K562 (cell line): ENCODE measurements around the gene ANK3. TPM values are rescaled to one million over a fixed set of nuclear protein-coding genes. Genes with fewer than 3 reads are reported as not detected.

Source experiments
- ATAC-seq: fragments of 200-7000 bp; cut with Tn5 transposase; 3 replicates; pipeline ENCODE4 v1.9.1; 2020; ENCODE audit warnings: moderate library complexity
- BruUV-seq: library from RNA; stranded (reverse); fragments of 400-500 nt; replicated peaks from 2 replicates; lab custom pipeline; 2021; lab: Mats Ljungman, UMichigan
- CTCF ChIA-PET: fragments of 300-600 bp; formaldehyde crosslinking; extraction: SDS; loops from one replicate; lab custom pipeline; 2021; ENCODE audit warnings: low intra/inter-chr PET ratio; lab: Yijun Ruan, JAX
- POLR2A ChIA-PET: fragments of 300-600, 350-650 bp; sonication (Branson Sonifier 250); formaldehyde crosslinking; extraction: SDS; loops from one replicate; lab custom pipeline; 2021; ENCODE audit warnings: antibody characterized with exemption, inconsistent platforms; lab: Yijun Ruan, JAX
- DNase-seq, 4 experiments: peaks; one replicate each; pipeline versions ENCODE4 v3.0.0 to v3.0.0-alpha.2; 2011 to 2018; ENCODE audit warnings: low spot score in 3 of 4, mixed read lengths in 3 of 4; ENCODE audit errors: extremely low read depth in 1 of 4
- FAIRE-seq: peaks from 2 replicates; lab custom pipeline; 2011; peaks lifted over from hg19 to GRCh38; lab: Jason Lieb, UNC
- H2AFZ ChIP-seq: 2 replicates; pipeline ENCODE4 v1.6.0; 2011; ENCODE audit warnings: low read depth, low read length, control low read depth, inconsistent platforms
- H3K27ac ChIP-seq: fragments of 200-600 bp; 3 replicates; pipeline ENCODE4 v1.8.0; 2011; ENCODE audit warnings: low read depth, mild to moderate bottlenecking, control low read depth, inconsistent platforms, low read length, moderate library complexity, mixed read lengths; ENCODE audit errors: extremely low read depth
- H3K27me3 ChIP-seq, 2 experiments: fragments of 300-600 bp in 1 of 2; 2 replicates in 1 of 2; 3 replicates in 1 of 2; pipeline versions ENCODE4 v1.6.0 to v1.8.0; 2011; ENCODE audit warnings: inconsistent platforms in 2 of 2, low read length in 2 of 2, mild to moderate bottlenecking in 1 of 2, mixed read lengths in 1 of 2, moderate library complexity in 1 of 2; ENCODE audit not compliant: control insufficient read depth in 2 of 2, insufficient read depth in 2 of 2
- H3K36me3 ChIP-seq: fragments of 300-600 bp; 3 replicates; pipeline ENCODE4 v1.8.0; 2011; ENCODE audit warnings: mild to moderate bottlenecking, low read length, inconsistent platforms; ENCODE audit not compliant: control insufficient read depth, insufficient read depth
- H3K4me1 ChIP-seq, 2 experiments: fragments of 200-600 bp in 1 of 2; replicated peaks in 1 of 2; 2 replicates in 1 of 2; 3 replicates in 1 of 2; pipeline versions ENCODE4 v1.5.1 to v1.8.0; 2011; ENCODE audit warnings: inconsistent platforms in 2 of 2, low read length in 2 of 2, mild to moderate bottlenecking in 1 of 2, mixed read lengths in 1 of 2, moderate library complexity in 1 of 2; ENCODE audit not compliant: control insufficient read depth in 2 of 2, insufficient read depth in 2 of 2
- H3K4me2 ChIP-seq: 2 replicates; pipeline ENCODE4 v1.6.1; 2011; ENCODE audit warnings: low read length, control low read depth, inconsistent platforms, mixed read lengths; ENCODE audit not compliant: insufficient read depth
- H3K4me3 ChIP-seq: fragments of 200-600 bp; sonication (generic), shearing (Covaris generic); 2 replicates; pipeline ENCODE4 v1.5.1; 2016; ENCODE audit warnings: control low read depth, inconsistent platforms
- H3K79me2 ChIP-seq: fragments of 200-600 bp; 3 replicates; pipeline ENCODE4 v1.8.0; 2011; ENCODE audit warnings: low read length, inconsistent platforms; ENCODE audit not compliant: control insufficient read depth, insufficient read depth
- H3K9ac ChIP-seq, 2 experiments: 2 replicates each; pipeline versions ENCODE4 v1.6.0 to v1.6.1; 2011; ENCODE audit warnings: low read depth in 2 of 2, low read length in 2 of 2, control low read depth in 1 of 2, inconsistent platforms in 1 of 2, mild to moderate bottlenecking in 1 of 2, mixed read lengths in 1 of 2; ENCODE audit not compliant: insufficient read depth in 1 of 2
- H3K9me1 ChIP-seq: one replicate; pipeline ENCODE4 v1.6.0; 2011; ENCODE audit warnings: inconsistent platforms, mild to moderate bottlenecking, low read length, moderate library complexity; ENCODE audit not compliant: control insufficient read depth, insufficient read depth
- H3K9me3 ChIP-seq: replicated peaks from 2 replicates; pipeline ENCODE4 v1.5.1; 2011; ENCODE audit warnings: low read depth, low read length, inconsistent platforms; ENCODE audit not compliant: control insufficient read depth, insufficient read depth
- H4K20me1 ChIP-seq: replicated peaks from 2 replicates; pipeline ENCODE4 v1.6.1; 2011; ENCODE audit warnings: low read length, inconsistent platforms, mixed read lengths; ENCODE audit not compliant: control insufficient read depth, insufficient read depth
- ARHGAP35 ChIP-seq: fragments of 450-650 bp; IDR thresholded peaks from 2 replicates; pipeline ENCODE4 v1.6.1; 2018; ENCODE audit not compliant: partially characterized antibody
- CBFA2T3 ChIP-seq: fragments of 450-650 bp; IDR thresholded peaks from 2 replicates; pipeline ENCODE4 v1.6.1; 2017
- EZH2 ChIP-seq: IDR thresholded peaks from 2 replicates; pipeline ENCODE4 v1.6.1; 2012; ENCODE audit warnings: low read depth, mild to moderate bottlenecking, inconsistent platforms, low read length, borderline replicate concordance
- FUS ChIP-seq: fragments of 200-400 bp; formaldehyde crosslinking; optimal IDR thresholded peaks from 2 replicates; pipeline ENCODE3; 2017; ENCODE audit warnings: low read depth, low read length
- GATAD2B ChIP-seq: fragments of 450-650 bp; IDR thresholded peaks from 2 replicates; pipeline ENCODE4 v1.6.1; 2017; ENCODE audit warnings: mild to moderate bottlenecking, borderline replicate concordance
- HMG20A ChIP-seq: fragments of 450-650 bp; formaldehyde crosslinking; conservative IDR thresholded peaks from 2 replicates; pipeline ENCODE4 v1.4.0; 2020; ENCODE audit warnings: mild to moderate bottlenecking, mixed read lengths
- KAT7 ChIP-seq: sonication (generic); formaldehyde crosslinking; IDR thresholded peaks from 2 replicates; pipeline ENCODE4 v1.8.0; 2022; ENCODE audit warnings: missing genetic modification reagents, mild to moderate bottlenecking, borderline replicate concordance
- KDM1A ChIP-seq, 2 experiments: fragments of 450-650 bp; IDR thresholded peaks; 2 replicates each; pipeline ENCODE4 v1.6.1; 2016; ENCODE audit warnings: mild to moderate bottlenecking in 2 of 2
- MAZ ChIP-seq, 2 experiments: fragments of 450-650 bp in 1 of 2; sonication (generic) in 1 of 2; formaldehyde crosslinking; IDR thresholded peaks in 1 of 2; conservative IDR thresholded peaks in 1 of 2; 2 replicates each; pipeline versions ENCODE4 v1.4.0 to v1.5.0; 2020; ENCODE audit warnings: mild to moderate bottlenecking in 1 of 2, missing genetic modification reagents in 1 of 2
- MEIS2 ChIP-seq: fragments of 450-650 bp; IDR thresholded peaks from 2 replicates; pipeline ENCODE4 v1.6.1; 2014; ENCODE audit warnings: mild to moderate bottlenecking; ENCODE audit not compliant: partially characterized antibody
- MTA3 ChIP-seq: fragments of 450-650 bp; formaldehyde crosslinking; IDR thresholded peaks from 2 replicates; pipeline ENCODE4 v1.6.1; 2017; ENCODE audit warnings: mild to moderate bottlenecking, borderline replicate concordance
- NRF1 ChIP-seq, 2 experiments: fragments of 450-650 bp; IDR thresholded peaks in 1 of 2; conservative IDR thresholded peaks in 1 of 2; 2 replicates each; pipeline ENCODE4 v1.6.1; 2014; ENCODE audit warnings: mild to moderate bottlenecking in 2 of 2
- PHF8 ChIP-seq: fragments of 200-600 bp; sonication (generic); IDR thresholded peaks from 2 replicates; pipeline ENCODE4 v1.6.1; 2012; ENCODE audit warnings: mixed run types, mild to moderate bottlenecking, inconsistent platforms, low read length, moderate library complexity, borderline replicate concordance
- PML ChIP-seq: IDR thresholded peaks from 2 replicates; pipeline ENCODE4 v1.6.1; 2012; ENCODE audit warnings: low read length, inconsistent platforms
- POLR2H ChIP-seq: IDR thresholded peaks from 2 replicates; pipeline ENCODE4 v1.6.1; 2016; ENCODE audit warnings: missing genetic modification characterization, low read depth, mild to moderate bottlenecking, control low read depth, missing compliant biosample characterization, moderate library complexity
- RCOR1 ChIP-seq, 2 experiments: IDR thresholded peaks; 2 replicates each; pipeline ENCODE4 v1.6.1; 2012; ENCODE audit warnings: low read depth in 2 of 2, low read length in 2 of 2, borderline replicate concordance in 1 of 2, improper control_type of control experiment in 1 of 2
- SMAD3 ChIP-seq: fragments of 450-650 bp; formaldehyde crosslinking; conservative IDR thresholded peaks from 2 replicates; pipeline ENCODE4 v1.4.0; 2020; ENCODE audit warnings: mild to moderate bottlenecking
- ZNF253 ChIP-seq: fragments of 250-450 bp; sonication (Bioruptor Pico); conservative IDR thresholded peaks from 2 replicates; pipeline ENCODE4 v1.6.1; 2021; ENCODE audit warnings: mild to moderate bottlenecking
- ZNF695 ChIP-seq: fragments of 450-650 bp; formaldehyde crosslinking; IDR thresholded peaks from 2 replicates; pipeline ENCODE4 v1.4.0; 2020; ENCODE audit warnings: mild to moderate bottlenecking, moderate library complexity
- WGBS: fragments of 100-300 bp; shearing (Covaris generic); methylation state at CpG from one replicate; pipeline ENCODE4 v1.1.6; 2016; ENCODE audit warnings: low coverage, mixed read lengths; ENCODE audit not compliant: insufficient coverage; ENCODE audit errors: missing lambda C conversion rate; 5-methylcytosine and 5-hydroxymethylcytosine counted together
- in situ Hi-C: fragments of 300-500 bp; cut with MboI; formaldehyde crosslinking; loops from 4 replicates; pipeline ENCODE4 v1.15.0; 2018; ENCODE audit warnings: inconsistent platforms, mixed read lengths
- intact Hi-C: fragments of 100-400 bp; cut with micrococcal nuclease; formaldehyde crosslinking; loops from 2 replicates; pipeline ENCODE4 v1.14.2; 2022
- polyA plus RNA-seq, 8 experiments: library from polyadenylated mRNA; depleted of rRNA in 4 of 8; stranded (reverse) in 5 of 8; unstranded in 3 of 8; fragments of >200 nt; fragmentation: Nextera tagmentation in 2 of 8; fragmentation: Illumina TruSeq in 1 of 8; extraction: Ambion mirVana in 2 of 8; extraction: Trizol in 1 of 8; gene quantifications; 2 replicates each; pipeline versions ENCODE4 v1.2.1 to v1.2.3, GENCODE V29; 2011 to 2014; ENCODE audit warnings: inconsistent platforms in 1 of 8, missing spikeins in 1 of 8
- total RNA-seq, 7 experiments: library from RNA; depleted of rRNA in 6 of 7; stranded (reverse); fragments of >200 nt in 6 of 7; fragmentation: Illumina TruSeq in 2 of 7; extraction: Trizol in 2 of 7; gene quantifications; 2 replicates each; pipeline versions ENCODE4 v1.2.1 to v1.2.3, GENCODE V29; 2011 to 2021; ENCODE audit warnings: low replicate concordance in 1 of 7
- TF ChIP-seq, protein P1 (sequence below): fragments of 450-650 bp; IDR thresholded peaks from 2 replicates; pipeline ENCODE4 v1.6.1; 2016
- TF ChIP-seq, protein P2 (sequence below): fragments of 450-650 bp; formaldehyde crosslinking; IDR thresholded peaks from 2 replicates; pipeline ENCODE4 v1.4.0; 2020; ENCODE audit warnings: mild to moderate bottlenecking, moderate library complexity

The ANK3 gene
- total and polyA plus RNA-seq, 9 of the 15 experiments (the other 6 are each of a cell fraction or from before 2014, with no cell fraction given) = 10.0 to 32.3 (median 17.9) TPM

DNA sequence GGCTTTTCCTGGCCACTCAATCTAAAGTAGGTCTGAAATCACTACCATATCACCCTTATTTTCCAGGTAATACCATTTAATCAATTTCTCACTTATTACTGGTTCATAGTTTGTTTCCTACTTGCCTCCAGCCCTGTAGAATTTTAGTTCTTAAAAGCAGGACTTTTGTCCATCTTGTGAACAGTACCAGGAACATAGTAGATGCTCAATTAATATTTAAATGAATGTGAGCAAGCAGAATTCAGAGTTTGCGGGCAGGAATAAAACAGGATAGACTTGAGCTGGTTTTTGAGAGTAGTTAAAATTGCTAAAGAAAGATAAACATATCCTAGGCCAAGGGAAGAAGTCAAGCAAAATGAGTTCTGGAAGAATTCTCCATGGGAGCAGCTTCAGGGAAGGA is 77.9 kb downstream of the ANK3 start (continued):
- TF ChIP-seq PHF8 (no peak), FUS (no peak), SMAD3 (no peak), EZH2 (no peak), KAT7 (CRISPR knock-in tag) (no peak), ARHGAP35 (no peak), ZNF253 (CRISPR knock-in tag) (no peak), ZNF695 (CRISPR knock-in tag) (no peak), MAZ (CRISPR knock-in tag; conservative IDR thresholded peaks at IDR 0.05 in 1 of 2, IDR thresholded peaks at IDR 0.05 in 1 of 2) (no peak)
- TF ChIP-seq, all 486 proteins: peak for 6

DNA sequence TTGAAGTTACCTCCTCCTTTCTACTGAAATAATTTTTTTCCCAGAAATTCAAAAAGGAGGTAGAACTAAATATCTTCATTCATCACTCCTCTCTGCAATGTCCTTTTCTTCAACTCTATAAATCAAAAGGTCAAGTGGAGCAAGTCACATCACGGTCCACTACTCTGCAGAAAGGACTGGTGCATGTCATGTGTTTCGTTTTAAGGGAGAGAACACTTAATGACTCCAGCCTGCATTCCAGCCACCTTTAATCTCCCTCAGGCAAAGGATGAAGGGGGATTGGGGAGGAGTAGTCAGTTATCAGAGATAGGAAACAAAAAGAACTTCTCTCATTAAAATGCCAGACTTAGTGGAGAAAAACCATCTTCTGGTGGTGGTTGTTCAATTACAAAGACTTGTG is 78.9 kb downstream of the ANK3 start:
- Histone ChIP-seq H3K27me3 (no peaks in the 10 kb centered on the region), H2AFZ (peak overlapping the region; percentile 69), H3K4me2 (no peak overlapping the region), H3K9me3 (no peaks in the 10 kb centered on the region), H3K27ac (0 out of 3 replicates have a peak overlapping the region, but pooled peaks have one; percentile 6), H3K9ac (peak overlapping the region in 1 of 2 experiments; percentile 17; a peak in 2 of 4 replicates), H3K9me1 (no peaks in the 10 kb centered on the region), H4K20me1 (no peaks in the 10 kb centered on the region), H3K4me1 (peaks cover 11 to 57% of the 10 kb centered on the region in 2 experiments), H3K4me3 (no peak overlapping the region), H3K79me2 (no peaks in the 10 kb centered on the region), H3K36me3 (no peaks in the 10 kb centered on the region)
- CTCF ChIA-PET = no interaction called here
- 0% methylated on average over 2 of the region's 2 CpGs for WGBS
- POLR2A ChIA-PET = no interaction called here
- in situ Hi-C loops = no loop called here
- FAIRE-seq (no peak), DNase-seq (peak in 1 of 4 experiments; percentile 50), ATAC-seq (no peak)
- BruUV-seq = no TSS peak
- intact Hi-C loops = no loop called here
- TF ChIP-seq RCOR1 (IDR thresholded peaks at IDR 0.05; ENCODE audit: borderline replicate concordance in 1 of 2, low read depth in 2 of 2, low read length in 2 of 2) (peak in 1 of 2 experiments; percentile 20; a peak in 1 of 4 replicates), POLR2H (tag) (no peak), MEIS2 (peak; percentile 82), NRF1 (conservative IDR thresholded peaks at IDR 0.05 in 1 of 2, IDR thresholded peaks at IDR 0.05 in 1 of 2) (no peak), HMG20A (CRISPR knock-in tag) (no peak), CBFA2T3 (peak; percentile 11; the same call in 1 of the 2 replicates), MTA3 (no peak), GATAD2B (no peak), KDM1A (IDR thresholded peaks at IDR 0.05) (0 out of 4 replicates have a peak, but pooled peaks of 1 of the 2 experiments have one; percentile 15), PML (no peak)
- TF ChIP-seq, protein P1, sequence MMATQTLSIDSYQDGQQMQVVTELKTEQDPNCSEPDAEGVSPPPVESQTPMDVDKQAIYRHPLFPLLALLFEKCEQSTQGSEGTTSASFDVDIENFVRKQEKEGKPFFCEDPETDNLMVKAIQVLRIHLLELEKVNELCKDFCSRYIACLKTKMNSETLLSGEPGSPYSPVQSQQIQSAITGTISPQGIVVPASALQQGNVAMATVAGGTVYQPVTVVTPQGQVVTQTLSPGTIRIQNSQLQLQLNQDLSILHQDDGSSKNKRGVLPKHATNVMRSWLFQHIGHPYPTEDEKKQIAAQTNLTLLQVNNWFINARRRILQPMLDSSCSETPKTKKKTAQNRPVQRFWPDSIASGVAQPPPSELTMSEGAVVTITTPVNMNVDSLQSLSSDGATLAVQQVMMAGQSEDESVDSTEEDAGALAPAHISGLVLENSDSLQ = peak; percentile 62
- TF ChIP-seq, protein P2, sequence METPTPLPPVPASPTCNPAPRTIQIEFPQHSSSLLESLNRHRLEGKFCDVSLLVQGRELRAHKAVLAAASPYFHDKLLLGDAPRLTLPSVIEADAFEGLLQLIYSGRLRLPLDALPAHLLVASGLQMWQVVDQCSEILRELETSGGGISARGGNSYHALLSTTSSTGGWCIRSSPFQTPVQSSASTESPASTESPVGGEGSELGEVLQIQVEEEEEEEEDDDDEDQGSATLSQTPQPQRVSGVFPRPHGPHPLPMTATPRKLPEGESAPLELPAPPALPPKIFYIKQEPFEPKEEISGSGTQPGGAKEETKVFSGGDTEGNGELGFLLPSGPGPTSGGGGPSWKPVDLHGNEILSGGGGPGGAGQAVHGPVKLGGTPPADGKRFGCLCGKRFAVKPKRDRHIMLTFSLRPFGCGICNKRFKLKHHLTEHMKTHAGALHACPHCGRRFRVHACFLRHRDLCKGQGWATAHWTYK (CRISPR knock-in tag) = 0 out of 2 replicates have a peak, but pooled peaks have one; percentile 28
